NCI-H748 treated with DMSO at 0.1 percent for 48 hours (cell line): Measurements from ENCODE around the gene NEO1.

Source experiments
- DNase-seq: peaks from one replicate; lab custom pipeline; 2025; lab: John Stamatoyannopoulos, UW

The NEO1 gene

DNA sequence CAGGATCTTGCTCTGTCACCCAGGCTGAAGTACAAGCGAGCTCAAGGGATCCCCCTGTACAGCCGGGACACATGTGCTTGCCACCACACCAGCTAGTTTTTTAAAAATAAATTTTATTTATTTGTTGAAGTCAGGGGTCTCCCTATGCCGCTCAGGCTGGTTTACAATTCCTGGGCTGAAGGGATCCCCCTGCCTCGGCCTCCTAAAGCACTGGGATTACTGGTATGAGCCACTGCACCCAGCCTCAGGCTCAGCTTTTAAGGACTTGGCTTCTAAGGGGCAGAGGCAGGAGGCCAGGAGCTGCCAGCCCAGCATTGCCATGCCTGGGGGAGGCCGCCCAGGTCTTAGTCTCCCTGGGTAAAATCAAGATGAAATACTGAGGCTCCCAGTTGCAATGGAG lies 279.2 kb downstream of the NEO1 start:
- no peak for DNase-seq

DNA sequence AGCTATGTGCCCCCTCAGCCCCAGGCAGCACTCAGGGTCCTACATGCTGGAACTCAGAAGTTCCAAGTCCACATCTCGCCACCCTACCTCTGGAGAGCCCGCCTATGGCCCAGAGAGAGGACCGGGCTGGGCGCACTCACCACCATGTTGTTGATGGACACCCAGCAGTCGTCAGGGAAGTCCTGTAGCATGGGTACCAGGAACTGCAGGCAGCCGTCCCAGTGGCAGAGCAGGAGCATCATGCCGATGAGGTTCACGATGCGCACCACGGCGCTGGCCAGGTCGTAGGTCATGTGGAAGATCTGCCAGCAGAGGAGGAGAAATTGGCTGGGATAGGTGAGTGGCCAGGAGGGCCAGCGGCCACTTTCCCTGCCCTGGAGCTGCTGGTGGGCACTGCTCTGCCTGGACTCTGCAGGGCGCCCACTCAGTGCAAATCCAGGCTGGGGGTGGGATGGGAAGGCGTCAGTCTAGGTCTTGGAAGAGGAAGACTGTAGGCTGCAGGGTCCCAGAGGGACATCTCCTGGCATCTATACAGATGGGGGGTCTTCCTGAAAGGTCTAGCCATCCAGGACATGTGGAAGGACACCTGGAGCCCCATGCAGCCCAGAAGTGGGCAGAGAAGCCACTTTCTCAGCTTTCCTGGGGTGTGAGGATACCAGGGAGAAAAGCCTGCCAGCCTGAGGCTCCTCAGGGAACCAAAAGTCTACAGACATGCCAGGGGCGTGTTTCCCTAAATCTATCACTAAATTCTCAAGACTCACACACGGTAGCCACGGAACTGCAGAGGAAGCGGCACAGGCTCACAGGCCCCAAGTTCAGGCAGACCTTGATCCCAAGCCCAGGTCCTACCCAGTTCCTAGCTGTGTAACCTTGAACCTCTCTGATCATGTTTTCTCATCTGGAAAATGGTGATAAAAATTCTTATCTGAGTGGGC lies 280.0 kb downstream of the NEO1 start:
- DNase-seq: no peak

DNA sequence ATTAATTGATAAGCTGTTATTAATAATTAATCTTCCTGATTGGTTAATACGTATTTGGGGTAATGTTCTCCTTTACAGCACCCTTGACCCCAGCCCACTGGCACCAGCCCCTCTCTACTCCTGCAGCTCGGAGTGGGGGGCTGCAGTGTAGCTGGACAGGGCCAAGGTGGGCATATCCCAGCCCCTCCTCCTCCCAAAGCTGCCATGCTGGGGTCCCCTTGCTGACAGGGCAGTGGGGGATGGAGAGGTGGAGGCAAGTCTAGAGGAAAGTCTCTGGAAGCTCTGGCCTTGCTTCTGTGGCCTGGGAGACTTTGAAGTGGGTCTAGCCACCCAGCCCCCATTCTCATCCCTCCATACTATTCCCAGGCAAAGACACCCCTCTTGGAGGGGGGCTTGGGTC lies 280.7 kb downstream of the NEO1 start:
- DNase-seq: no peak

DNA sequence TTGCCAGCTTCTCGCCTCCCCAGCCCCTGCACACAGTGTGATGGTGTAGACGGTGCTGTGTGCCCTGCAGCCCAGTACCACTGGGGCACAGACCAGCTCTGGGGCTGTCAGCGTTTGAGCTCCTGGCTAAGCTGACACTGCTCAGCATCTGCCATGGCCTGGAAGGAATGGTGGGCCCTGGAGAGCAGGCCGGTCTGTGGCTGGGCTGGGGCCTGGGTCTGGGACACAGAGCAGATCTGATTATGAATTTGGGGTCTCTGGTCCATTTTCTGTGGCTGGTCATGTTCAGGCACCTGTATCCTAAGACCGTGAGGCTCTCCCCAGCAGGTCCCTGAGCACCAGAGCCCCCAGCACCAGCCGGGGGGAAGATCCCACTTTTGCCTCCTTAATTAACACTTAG lies 281.8 kb downstream of the NEO1 start:
- DNase-seq: no peak

DNA sequence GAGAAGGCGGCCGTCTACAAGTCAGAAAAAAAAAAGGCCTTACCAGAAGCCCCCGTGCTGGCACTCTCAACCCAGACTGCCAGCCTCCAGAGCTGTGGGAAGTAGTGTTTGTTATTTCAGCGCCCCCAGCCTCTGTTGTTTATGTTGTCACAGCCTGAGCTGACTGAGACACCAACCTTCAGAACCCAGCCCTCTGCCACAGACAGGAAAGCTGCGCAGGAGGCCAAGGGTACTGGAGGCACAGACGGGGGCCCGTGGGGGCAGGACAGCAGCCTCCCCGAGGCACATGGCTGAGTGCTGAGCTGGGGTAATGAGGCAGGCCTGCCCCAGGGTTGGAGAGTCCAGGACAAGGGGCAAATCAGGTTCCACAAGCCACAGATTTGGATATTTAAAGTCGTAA lies 282.8 kb downstream of the NEO1 start:
- DNase-seq: no peak

DNA sequence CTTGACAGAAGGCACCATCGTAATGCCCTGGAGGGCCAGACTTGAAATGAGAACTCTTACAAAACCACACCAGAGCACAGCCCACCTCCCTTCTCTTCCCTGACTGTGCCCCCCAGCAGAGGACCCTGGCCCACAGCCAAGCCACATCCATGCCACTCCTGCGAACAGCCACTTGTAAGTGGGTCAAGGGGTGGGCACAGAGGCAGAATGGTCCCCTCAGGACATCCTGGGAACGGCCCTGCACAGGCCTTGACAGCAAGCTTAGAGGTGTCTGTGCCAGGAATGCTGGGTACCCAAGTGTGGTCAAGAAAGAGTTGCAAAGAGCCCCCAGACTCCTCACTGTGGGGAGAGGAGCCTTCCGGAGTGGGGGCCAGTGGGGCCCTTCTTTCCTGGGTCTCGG lies 283.2 kb downstream of the NEO1 start:
- no peak for DNase-seq

DNA sequence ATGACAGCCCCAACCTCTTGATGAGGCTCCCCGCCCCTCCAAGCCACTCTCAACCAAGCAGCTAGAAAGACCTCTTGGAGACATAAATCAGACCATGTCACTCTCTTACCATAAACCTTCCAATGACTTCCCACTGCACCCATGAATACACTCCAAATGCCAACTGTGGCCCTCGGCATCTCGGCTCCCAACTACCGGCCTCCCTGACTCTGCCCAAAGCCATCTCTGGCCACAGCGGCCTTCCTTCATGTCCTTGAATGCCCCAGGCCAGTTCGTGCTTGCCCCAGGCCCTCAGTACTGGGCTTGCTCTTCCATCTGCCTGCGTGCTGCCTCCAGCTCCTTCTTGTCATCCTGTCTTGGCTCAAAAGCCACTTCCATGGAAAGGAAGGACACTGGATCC lies 284.5 kb downstream of the NEO1 start:
- no peak for DNase-seq

DNA sequence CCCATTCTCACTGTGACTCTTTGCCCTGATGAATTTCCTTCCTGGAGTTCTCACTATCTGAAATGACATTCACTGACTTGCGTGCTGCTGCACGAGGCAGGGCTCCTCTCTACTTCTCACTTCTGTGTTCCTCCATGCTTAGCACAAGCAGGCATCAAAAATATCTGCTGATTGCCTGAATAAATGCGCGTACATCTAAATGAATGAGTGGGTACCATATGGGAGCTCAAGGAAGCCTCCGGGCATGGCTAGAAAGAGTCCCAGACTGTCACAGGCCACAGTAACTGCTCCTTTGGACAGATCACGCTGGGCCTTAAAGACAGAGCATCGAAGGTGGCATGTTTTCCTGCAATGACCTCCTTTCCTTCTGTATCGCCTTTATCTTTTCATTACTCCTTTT lies 284.9 kb downstream of the NEO1 start:
- no peak for DNase-seq

DNA sequence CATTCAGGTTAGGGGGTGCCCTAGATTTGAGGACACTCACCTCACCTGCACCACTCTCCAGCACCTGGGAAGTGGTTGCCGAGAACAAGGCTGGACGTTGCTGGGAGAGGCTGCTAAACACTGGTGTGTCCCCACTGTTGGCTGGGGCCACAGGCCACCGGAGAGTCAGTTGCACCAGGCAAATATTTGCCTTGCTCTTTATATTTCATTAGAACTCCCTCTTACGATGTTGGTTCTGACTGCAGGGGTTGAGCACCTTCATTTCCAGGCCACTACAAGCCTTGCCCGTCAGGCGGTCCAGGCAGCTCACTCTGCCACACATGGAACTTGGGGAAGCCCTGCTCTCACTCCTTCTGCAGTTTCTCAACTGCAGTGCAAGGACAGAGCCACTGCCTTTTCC lies 285.8 kb downstream of the NEO1 start:
- DNase-seq: no peak

DNA sequence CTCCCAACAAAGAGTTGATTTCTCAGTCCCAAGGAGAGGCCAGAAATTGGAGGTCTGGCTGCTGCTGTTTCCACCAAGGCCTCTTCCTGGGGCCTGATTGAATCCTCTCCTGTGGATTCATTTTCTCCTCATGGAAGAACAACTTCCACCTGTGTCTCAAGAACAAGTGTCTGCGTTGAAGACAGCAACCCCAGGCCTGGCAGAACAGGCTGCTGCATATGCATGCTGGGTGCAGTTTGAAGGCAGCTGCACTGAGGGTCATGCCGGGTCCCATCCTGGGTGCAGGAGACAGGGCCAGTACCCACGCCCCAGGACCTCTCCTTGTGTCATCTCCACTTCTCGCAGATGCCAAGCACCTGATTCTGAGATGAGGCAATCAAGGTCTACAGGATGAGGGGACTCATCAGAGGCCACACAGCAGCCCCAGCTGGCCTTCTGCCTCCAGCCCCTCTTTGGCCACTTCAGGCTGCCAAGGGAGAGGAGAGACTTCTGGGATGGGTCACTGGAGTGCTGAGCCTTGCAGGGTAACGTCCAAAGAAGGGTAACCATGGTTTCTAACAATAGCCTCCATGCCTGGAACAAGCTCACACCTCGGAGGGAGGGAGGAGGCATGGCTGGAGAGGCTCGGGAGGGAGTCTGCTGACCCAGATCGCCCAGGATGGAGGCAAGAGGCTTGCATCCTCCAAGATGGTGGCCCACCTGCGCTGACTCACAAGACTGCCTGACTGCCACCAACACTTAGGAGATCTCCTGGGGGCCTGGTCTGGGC lies 286.5 kb downstream of the NEO1 start:
- no peak for DNase-seq

DNA sequence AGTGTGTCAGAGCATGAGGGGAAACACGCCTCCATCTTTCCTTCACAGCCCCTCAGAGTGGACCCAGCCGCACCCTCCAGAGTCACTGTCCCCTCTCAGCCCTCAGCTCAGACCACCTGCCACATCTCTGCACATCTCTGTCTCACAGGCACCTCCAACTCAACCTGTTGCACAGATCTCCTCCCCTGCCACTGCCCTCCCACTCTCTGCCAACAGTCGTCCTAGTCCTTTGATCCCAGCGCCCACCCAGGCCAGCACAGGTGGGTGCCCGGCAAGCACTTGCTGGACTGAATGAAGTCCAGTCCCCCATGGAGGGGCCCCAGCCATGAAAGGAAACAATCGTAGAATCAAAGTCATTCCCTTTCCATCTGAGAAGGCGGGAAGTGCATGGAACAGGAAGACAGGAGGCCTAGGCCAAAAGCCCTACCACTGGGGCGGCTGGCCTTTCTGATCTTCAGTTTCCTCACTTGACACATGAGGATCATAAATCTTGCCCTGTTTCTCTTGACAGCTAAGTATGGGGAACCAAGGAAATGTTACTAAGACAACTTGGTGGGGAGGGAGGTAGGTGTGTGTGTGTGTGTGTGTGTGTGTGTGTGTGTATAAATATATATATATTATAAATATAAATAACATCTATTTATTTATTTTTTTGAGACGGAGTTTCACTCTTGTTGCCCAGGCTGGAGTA lies 288.4 kb downstream of the NEO1 start:
- DNase-seq: no peak

DNA sequence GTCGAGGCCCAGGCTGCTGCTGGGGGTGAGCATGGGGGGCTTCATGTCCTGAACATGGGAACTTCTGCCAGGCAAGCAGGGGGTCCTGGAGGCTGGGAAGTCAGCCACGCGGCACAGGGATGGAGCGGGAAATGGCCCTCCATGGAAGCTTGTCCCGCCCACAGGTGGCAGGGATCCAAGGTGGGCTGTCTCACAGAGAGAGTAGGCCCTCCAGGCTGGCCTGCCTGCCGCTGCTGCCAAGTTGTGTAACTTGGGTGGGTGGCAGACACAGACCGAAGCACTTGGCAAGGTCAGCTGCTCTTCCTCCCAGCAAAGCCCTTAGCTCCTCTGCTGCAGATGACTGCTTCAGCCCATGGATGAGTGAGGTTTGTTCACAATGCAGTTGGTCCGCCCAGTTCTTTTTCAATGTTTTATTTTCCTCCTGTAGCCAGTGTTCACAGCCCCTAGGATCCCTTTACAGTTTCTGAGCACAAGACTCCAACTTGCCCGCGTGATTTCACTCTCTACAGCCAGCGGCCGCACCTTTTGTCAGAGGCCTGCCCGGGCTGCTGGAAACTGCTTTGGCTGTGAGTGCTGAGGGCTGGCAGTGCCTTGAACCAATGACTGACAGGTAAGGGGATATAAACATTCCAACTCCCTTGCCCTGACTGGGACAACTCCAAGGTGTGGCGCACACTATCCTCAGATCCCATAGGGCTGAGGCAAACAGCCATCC lies 289.8 kb downstream of the NEO1 start:
- DNase-seq: no peak

DNA sequence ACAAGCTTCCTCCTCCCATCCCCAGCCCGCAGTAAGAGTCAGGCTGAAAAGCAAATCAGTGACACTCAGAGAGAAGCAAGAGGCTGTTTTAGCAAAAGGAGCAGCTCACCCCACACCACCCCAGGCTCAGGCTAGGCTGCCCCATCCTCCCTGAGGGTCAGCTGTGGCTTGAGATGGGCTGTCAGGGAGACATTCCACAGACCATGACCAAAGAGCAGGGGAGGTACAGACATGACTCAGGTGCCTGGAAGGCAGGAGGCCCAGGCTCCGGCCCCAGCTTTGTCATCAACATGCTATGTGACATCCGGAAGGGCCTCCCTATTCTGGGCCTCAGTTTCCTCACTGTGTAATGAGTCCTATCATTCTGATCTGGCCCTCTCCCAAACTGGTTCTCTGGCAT lies 291.8 kb downstream of the NEO1 start:
- DNase-seq: no peak

DNA sequence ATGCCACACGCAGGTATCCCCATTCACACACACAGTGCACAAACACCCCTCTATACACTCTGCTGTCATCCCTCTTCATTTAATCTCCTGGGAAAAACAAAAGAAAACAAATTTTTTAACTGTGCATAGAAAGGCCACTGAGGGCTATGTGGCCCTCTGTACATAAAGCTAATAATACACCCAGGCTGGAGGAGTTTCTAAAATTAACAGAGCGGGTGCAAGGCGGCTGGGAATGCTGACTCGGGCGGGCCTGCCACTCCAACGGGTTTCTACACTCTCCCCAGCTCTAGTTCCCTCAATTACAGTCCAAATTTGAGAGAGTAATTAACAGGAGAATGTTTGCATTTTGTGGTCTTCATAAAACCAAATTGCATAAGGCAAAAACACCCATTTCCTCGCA lies 293.4 kb downstream of the NEO1 start:
- DNase-seq: peak; percentile 76

DNA sequence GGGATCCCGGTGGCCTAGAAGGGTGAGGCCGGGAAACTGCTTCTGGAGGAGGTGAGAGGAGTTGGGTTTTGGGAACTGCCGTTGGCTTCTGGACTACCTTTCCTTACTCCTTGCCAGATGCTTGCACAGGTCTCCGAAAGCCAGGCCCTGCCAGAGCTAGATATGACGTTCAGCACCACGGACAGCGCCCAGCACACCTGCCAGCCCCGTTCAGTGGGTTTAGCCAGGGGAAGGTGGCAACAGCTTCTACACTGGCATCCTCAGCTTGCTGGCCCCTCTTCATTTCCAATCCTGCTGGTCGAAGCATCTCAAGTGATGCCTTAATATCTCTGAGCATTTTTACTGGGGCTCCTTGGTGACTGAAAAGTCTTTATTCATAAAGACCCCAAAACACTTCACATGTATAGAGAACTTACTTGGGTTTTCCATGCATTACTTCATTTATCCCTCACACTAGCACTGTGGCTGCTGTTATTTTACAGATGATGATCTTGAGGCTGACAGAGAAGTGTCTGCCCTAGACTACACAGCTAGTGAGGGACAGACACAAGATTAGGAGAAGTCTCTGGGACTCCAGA lies 294.6 kb downstream of the NEO1 start:
- no peak for DNase-seq

DNA sequence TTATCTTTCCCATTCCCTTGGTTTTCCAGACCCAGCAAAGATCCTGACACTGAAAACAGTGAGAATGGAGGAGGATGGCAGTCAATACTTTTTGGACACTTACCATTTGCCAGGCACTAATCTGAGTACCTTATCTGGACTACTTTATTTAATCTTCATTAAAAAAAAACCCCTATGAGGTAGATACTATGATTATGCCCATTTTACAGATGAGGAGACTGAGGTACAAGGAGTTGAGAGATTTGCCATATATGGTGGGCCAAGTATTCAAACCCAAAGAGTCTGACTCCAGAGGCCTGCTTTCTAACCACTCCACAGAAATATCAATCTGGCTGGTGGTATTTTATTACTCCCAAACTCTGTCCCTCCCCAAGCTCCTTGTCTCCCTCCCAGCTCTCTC lies 296.9 kb downstream of the NEO1 start:
- no peak for DNase-seq

DNA sequence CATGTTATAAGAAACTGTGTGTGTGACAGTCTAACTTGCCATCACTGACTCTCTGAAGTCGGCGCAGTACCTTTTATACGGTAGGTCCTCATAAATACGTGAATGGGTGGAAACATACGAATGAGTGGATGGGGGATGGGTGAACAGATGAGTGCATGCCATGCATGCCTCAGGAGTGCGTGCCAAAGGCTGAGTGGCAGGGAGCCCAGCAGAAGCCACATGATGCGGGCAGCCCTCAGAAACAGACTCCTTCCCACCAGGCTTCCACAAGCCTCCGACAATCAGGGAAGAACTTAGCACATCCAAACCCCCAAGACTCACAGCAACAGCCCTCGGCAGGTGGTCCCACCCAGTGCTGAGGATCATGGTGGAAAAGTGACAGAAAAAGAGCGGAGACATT lies 299.8 kb downstream of the NEO1 start:
- no peak for DNase-seq

DNA sequence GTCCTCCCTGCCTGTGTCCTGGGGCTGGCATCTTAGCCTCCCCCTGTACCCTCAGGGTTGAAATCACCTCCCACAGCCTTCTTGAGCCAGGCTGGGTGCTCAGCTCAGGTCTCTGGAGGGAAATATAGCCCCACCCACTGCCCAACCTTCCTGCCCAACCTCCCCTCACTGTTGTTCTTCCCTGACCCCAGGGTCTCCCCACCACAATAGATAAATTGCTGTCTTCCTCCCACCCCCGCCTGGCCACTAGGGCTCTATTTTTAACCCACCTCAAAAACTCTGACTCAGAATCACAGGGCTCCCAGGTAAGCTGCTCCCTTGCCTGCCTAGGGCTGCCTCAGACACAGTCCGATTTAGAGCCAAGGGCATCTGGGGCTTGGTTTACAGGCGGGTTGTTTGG lies 301.5 kb downstream of the NEO1 start:
- DNase-seq: no peak

DNA sequence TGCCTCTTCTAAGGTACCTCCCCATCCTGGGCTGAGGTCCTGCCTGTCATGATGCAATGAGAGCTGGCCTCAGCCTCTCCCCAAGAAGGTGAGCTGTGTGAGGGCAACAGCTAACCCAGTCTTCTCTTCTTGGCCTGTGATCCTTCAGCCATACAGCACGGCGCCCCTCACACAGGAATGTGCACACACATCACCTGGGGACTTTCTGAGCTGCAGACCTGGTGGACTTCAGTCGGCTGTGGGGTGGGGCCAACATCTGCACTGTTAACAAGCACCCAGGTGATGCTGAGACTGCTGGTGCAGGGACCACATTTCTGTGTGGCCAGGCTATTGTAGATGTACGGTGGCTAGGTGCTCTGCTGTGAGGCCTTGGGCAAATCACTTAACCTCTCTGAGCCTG lies 302.0 kb downstream of the NEO1 start:
- no peak for DNase-seq
